Activated T-cell treated with anti-CD3 and anti-CD28 coated beads for 4 hours (primary cell): ENCODE measurements around the gene GK.
"Not testable (repeated sequence)": the region's sequence is repeated elsewhere in the genome, so short reads cannot be mapped to it uniquely, and the experiment has no call there.

ENCODE experiments used
- DNase-seq: peaks from one replicate; pipeline ENCODE4 v3.0.0-alpha.2; 2020

Gene GK

GRCh38 chrX:30713061-30713525, 59.9 kb downstream of the GK start:
- DNase-seq = peak; percentile 8

GRCh38 chrX:30714138-30714537, 60.9 kb downstream of the GK start:
- no peak for DNase-seq

DNA sequence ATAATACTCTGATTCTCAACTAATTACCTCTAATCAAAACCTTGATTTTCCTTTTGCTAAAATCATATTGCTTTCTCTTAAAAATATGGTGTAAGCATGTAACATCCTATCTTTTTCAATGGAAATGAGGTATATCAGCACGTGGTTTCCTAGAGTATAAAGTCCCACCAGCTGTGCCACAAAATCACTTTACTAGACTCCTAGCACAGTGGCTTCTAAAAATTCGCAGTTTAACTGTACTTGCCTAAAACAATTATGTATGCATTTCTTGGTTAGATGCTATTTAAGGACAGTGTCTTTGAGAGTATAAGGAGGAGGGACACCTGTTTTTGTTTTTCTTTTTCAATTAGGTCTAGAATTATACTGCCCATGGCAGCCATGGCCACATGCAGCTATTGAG, 62.8 kb downstream of the GK start:
- DNase-seq = no peak

GRCh38 chrX:30733852-30734660, 80.8 kb downstream of the GK start:
- no peak for DNase-seq

GRCh38 chrX:30734782-30735181, 81.6 kb downstream of the GK start:
- no peak for DNase-seq

- DNase-seq = peak; percentile 61
These were observed 82.6 kb downstream of the GK start for GRCh38 chrX:30735839-30736238.

DNA sequence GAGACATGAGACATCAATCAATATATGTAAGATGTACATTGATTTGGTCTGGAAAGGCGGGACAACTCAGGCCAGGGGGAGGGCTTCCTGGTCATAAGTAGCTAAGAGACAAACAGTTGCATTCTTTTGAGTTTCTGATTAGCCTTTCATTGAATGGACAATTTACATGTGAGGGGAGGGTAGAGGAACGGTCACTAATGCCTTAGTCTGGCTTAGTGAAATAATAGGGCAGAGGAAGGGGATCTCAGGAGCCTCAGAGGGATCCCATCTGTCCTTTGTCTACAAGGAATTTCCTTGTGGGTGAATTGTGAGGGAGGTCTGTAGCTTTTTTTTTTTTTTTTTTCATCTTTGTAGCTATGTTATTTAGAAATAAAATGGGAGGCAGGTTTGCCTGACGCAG, 88.3 kb downstream of the GK start:
- no peak for DNase-seq

DNA sequence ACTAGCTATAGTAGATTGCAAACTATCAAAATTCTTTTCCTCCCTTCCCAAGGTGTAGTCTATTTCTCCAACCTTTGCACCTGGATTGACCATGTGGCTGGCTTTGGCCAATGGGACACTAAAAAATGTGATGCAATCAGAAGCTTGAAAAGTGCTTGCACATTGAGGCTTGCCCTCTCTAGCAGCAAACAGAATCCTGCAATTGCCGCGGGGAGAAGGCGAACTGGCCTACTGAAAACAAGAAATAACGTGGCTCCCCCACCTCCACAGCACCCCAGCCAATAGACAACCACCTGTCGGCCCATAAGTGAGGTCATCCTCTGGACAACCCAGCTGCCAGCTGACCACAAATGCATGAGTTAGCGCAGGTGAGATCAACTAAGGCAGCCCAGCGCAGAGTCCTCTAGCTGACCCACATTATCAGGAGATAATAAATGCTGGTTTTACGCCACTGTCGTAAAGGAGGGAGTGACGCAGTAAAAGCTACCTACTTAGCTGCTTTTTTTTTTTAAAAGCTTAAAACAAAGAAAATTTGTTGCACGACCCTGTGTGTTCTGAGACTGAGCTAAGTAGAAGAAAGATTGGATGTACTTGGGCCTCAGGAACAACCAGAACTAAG, 95.2 kb downstream of the GK start:
- DNase-seq = no peak

DNA sequence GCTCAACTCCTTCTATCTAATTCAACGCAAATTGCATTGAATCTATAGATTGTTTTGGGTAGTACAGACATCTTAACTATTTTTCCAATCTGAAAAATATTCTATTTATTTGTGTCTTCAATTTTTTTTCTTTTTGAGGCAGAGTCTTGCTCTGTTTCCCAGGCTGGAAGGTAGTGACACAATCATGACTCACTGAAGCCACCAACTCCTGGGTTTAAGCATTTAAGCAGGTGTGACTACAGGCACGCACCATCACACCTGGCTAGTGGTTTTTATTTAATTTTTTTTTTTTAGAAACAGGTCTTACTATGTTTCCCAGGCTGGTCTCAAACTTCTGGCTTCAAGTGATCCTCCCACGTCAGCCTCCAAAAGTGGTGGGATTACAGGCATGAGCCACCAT, 98.3 kb downstream of the GK start:
- DNase-seq = no peak

DNA sequence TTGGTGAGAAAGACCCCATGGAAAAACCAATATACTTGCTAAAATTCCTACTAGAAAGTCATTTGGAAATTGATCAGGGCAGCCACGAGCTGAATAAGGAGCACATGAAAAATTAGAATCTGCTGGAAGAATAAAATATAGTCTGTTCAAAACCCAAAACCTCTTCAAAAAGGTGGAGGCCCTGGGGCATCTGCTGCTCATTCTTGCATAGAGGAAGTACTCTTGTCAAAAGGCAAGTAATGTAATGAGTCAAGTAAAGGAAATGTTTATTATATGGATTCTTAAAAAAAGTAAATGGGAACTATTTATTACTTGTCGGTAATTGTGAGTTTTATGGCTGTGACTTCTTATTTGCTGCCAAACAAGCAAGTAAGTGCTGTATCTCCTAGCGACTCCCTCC, 109.5 kb downstream of the GK start:
- DNase-seq = no peak

- DNase-seq = not testable (repeated sequence)
These were observed 120.5 kb downstream of the GK start for GRCh38 chrX:30773764-30774163.

- no peak for DNase-seq
These were observed 124.4 kb downstream of the GK start for GRCh38 chrX:30777575-30777974.

GRCh38 chrX:30779453-30780030, 126.3 kb downstream of the GK start:
- no peak for DNase-seq
